Gastroesophageal sphincter (tissue), 4 donors: ENCODE data around the gene ALDH3A2. TPM values are rescaled to one million over a fixed set of nuclear protein-coding genes. Genes with fewer than 3 reads are reported as not detected.

ENCODE experiments used
- ATAC-seq: fragments of 150-250 bp; one replicate; pipeline ENCODE4 v1.9.1; 2016; ENCODE audit warnings: mild to moderate bottlenecking, moderate library complexity
- H3K27ac ChIP-seq, 4 donors: fragments of 200-600 bp; sonication (generic) in 3 of 4; 1 replicate in 3 of 4; 2 replicates in 1 of 4; pipeline ENCODE4 v1.5.1; 2016 to 2019
- H3K27me3 ChIP-seq: fragments of 200-600 bp; sonication (generic); one replicate; pipeline ENCODE4 v1.5.1; 2019
- H3K36me3 ChIP-seq, 2 donors: fragments of 200-600 bp; sonication (generic); one replicate each; pipeline ENCODE4 v1.5.1; 2019; ENCODE audit warnings: control low read depth in 1 of 2
- H3K4me1 ChIP-seq, 3 donors: fragments of 200-600 bp; sonication (generic); 1 replicate in 2 of 3; 2 replicates in 1 of 3; pipeline ENCODE4 v1.5.1; 2016 to 2019; ENCODE audit warnings: control low read depth in 2 of 3
- H3K4me3 ChIP-seq, 2 donors: fragments of 200-600 bp; sonication (generic); one replicate each; pipeline ENCODE4 v1.5.1; 2019; ENCODE audit warnings: mild to moderate bottlenecking in 1 of 2, moderate library complexity in 1 of 2
- H3K9me3 ChIP-seq, 3 donors: fragments of 200-600 bp; sonication (generic); one replicate each; pipeline ENCODE4 v1.5.1; 2017 to 2019; ENCODE audit warnings: control low read depth in 2 of 3
- CTCF ChIP-seq, 4 experiments: fragments of 200-600 bp in 2 of 4; fragments of 450-650 bp in 2 of 4; sonication (generic) in 1 of 4; IDR thresholded peaks; one replicate each; pipeline ENCODE4 v1.5.1; 2017 to 2019; ENCODE audit warnings: antibody characterized with exemption in 4 of 4, mild to moderate bottlenecking in 2 of 4, moderate library complexity in 2 of 4
- EP300 ChIP-seq: sonication (generic); formaldehyde crosslinking; IDR thresholded peaks from one replicate; pipeline ENCODE4 v1.6.1; 2017; ENCODE audit warnings: antibody characterized with exemption, mild to moderate bottlenecking
- POLR2A ChIP-seq, 2 donors: fragments of 450-650 bp; IDR thresholded peaks; one replicate each; pipeline ENCODE4 v1.6.1; 2017; ENCODE audit warnings: antibody characterized with exemption in 2 of 2, mild to moderate bottlenecking in 2 of 2, moderate library complexity in 1 of 2
- POLR2AphosphoS5 ChIP-seq: sonication (generic); formaldehyde crosslinking; IDR thresholded peaks from one replicate; pipeline ENCODE4 v1.6.1; 2017; ENCODE audit warnings: antibody characterized with exemption
- WGBS, 2 donors: methylation state at CpG; one replicate each; pipeline ENCODE4 v1.1.5; 2018; ENCODE audit warnings: low coverage in 1 of 2; 5-methylcytosine and 5-hydroxymethylcytosine counted together
- total RNA-seq, 4 donors: library from RNA; depleted of rRNA; stranded (reverse); fragments of >200 nt; gene quantifications; one replicate each; pipeline ENCODE4 v1.1.0, GENCODE V29; 2016

The ALDH3A2 gene
- total RNA-seq, 4 donors from 2014 or later = 61.9 to 162 (median 124) TPM

GRCh38 chr17:19709841-19710240, 61.3 kb downstream of the ALDH3A2 start:
- H3K4me3 ChIP-seq = no peak overlapping the region
- H3K4me1 ChIP-seq = no peaks in the 10 kb centered on the region
- H3K36me3 ChIP-seq = no peaks in the 10 kb centered on the region
- TF ChIP-seq EP300 = no peak
- WGBS, 2 donors = 80 to 83% methylated on average over 1 to 2 of the region's 3 CpGs
- H3K27ac ChIP-seq = no peak overlapping the region
- no peak for ATAC-seq
- no peaks in the 10 kb centered on the region for H3K27me3 ChIP-seq
- no peaks in the 10 kb centered on the region for H3K9me3 ChIP-seq

GRCh38 chr17:19712436-19713004, 64.0 kb downstream of the ALDH3A2 start:
- WGBS, 2 donors = 78 to 85% methylated on average over 7 of the region's 12 CpGs
- ATAC-seq = no peak
- no peaks in the 10 kb centered on the region for H3K27me3 ChIP-seq

GRCh38 chr17:19713462-19713861, 64.9 kb downstream of the ALDH3A2 start:
- H3K4me1 ChIP-seq = no peaks in the 10 kb centered on the region
- ATAC-seq = no peak
- TF ChIP-seq EP300 = no peak
- no peak for TF ChIP-seq POLR2A (IDR thresholded peaks at IDR 0.05)
- no peak for TF ChIP-seq POLR2AphosphoS5
- no peak for TF ChIP-seq CTCF (IDR thresholded peaks at IDR 0.05)
- no peaks in the 10 kb centered on the region for H3K9me3 ChIP-seq
- no peak overlapping the region for H3K4me3 ChIP-seq
- WGBS, 2 donors = 69 to 92% methylated on average over 2 to 3 of the region's 16 CpGs
- H3K27me3 ChIP-seq = no peaks in the 10 kb centered on the region
- no peak overlapping the region for H3K27ac ChIP-seq
- H3K36me3 ChIP-seq = no peaks in the 10 kb centered on the region

More at GRCh38 chr17:19712436-19713004, 64.0 kb downstream of the ALDH3A2 start:
- H3K27ac ChIP-seq = no peak overlapping the region
- TF ChIP-seq CTCF (IDR thresholded peaks at IDR 0.05) (no peak), POLR2A (IDR thresholded peaks at IDR 0.05) (no peak), POLR2AphosphoS5 (no peak), EP300 (no peak)
- no peaks in the 10 kb centered on the region for H3K4me1 ChIP-seq
- no peak overlapping the region for H3K4me3 ChIP-seq
- H3K9me3 ChIP-seq = no peaks in the 10 kb centered on the region
- H3K36me3 ChIP-seq = no peaks in the 10 kb centered on the region

DNA sequence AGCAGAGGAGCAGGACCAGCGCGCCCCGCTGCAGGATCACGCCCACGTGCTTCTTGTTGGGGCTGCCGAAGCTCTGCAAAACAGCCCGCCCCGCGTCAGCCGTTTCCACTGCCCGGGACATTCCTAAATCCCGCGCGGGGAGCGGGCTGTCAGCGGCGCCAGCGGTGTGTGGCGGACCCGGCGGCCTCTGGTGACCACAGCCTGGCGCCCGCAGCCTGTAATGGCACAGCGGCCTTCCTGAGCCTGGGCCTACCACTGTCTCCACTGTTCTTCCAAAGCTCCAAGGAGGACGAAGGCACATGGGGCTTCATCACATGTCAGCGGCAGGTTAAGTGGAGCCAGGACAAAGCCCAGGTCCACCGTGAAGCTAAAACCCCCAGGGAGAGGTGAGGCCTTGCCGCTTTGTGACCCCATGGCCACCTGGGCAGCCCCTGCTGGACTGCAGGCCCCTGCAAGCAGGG, 65.4 kb downstream of the ALDH3A2 start:
- ATAC-seq = no peak
- H3K27me3 ChIP-seq = no peaks in the 10 kb centered on the region

More for the DNA sequence above, 65.4 kb downstream of the ALDH3A2 start:
- no peaks in the 10 kb centered on the region for H3K36me3 ChIP-seq
- TF ChIP-seq POLR2AphosphoS5 (no peak), POLR2A (IDR thresholded peaks at IDR 0.05) (no peak), EP300 (no peak), CTCF (IDR thresholded peaks at IDR 0.05) (no peak)
- no peaks in the 10 kb centered on the region for H3K9me3 ChIP-seq
- no peak overlapping the region for H3K4me3 ChIP-seq
- H3K4me1 ChIP-seq = no peaks in the 10 kb centered on the region
- WGBS, 2 donors = 89% methylated on average over 3 of the region's 28 CpGs; no CpG with 5 or more reads in 1 of the 2 donors
- H3K27ac ChIP-seq = no peak overlapping the region
